Progenitor cell of endocrine pancreas (in vitro differentiated cells): ENCODE data around the gene IPO13. TPM values are rescaled to one million over a fixed set of nuclear protein-coding genes. Genes with fewer than 3 reads are reported as not detected.

ENCODE experiments used
- DNase-seq: peaks from one replicate; pipeline ENCODE4 v3.0.0; 2021; ENCODE audit warnings: low spot score; ENCODE audit not compliant: unreplicated experiment
- H3K27ac Mint-ChIP-seq: 2 replicates; pipeline ENCODE4 v1.8.0; 2021; ENCODE audit warnings: mild to moderate bottlenecking, moderate library complexity, mixed read lengths
- H3K27me3 Mint-ChIP-seq: 2 replicates; pipeline ENCODE4 v1.8.0; 2021; ENCODE audit warnings: mixed read lengths
- H3K36me3 Mint-ChIP-seq: 2 replicates; pipeline ENCODE4 v1.8.0; 2022; ENCODE audit warnings: mixed read lengths; ENCODE audit not compliant: insufficient read depth
- H3K4me1 Mint-ChIP-seq: 2 replicates; pipeline ENCODE4 v1.8.0; 2021; ENCODE audit warnings: low read depth, mixed read lengths
- H3K4me3 Mint-ChIP-seq: 2 replicates; pipeline ENCODE4 v1.8.0; 2021; ENCODE audit warnings: low read depth, mild to moderate bottlenecking, moderate library complexity, mixed read lengths
- H3K9me3 Mint-ChIP-seq: 2 replicates; pipeline ENCODE4 v1.8.0; 2021; ENCODE audit warnings: low read depth, mixed read lengths
- total RNA-seq: library from RNA; stranded (reverse); gene quantifications from 2 replicates; pipeline ENCODE4 v1.2.1, GENCODE V29; 2021
- TF ChIP-seq, protein P1 (sequence below): fragments of 200-600 bp; sonication (generic); IDR thresholded peaks from one replicate; pipeline ENCODE4 v1.5.0; 2021; ENCODE audit warnings: antibody characterized with exemption, mild to moderate bottlenecking; ENCODE audit not compliant: unreplicated experiment

The IPO13 gene
- total RNA-seq, 1 donor from 2014 or later, result 34.6 TPM

DNA sequence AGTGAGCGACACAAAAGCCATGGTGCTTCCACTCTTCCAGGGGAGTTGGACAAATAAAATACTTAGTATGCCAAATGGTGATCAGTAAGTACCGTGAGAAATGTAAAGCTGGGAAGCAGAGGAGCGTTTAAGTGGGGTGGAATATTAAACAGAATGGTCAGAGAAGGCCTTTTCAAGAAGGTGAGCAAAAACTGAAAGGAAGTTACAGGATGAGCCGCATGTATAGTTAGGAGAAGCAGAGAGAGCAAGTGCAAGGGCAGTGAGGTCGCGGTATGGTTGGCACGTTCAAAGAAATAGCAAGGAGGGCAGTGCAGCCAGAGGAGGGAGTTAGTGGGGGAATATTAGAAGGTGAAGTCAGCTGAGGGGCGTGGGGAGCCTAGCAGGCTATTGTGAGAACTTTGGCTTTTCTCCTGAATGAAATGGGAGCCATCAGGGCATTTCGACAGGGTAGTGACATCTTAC is 27.3 kb downstream of the IPO13 start:
- H3K4me1 Mint-ChIP-seq, result peaks cover 39% of the 10 kb centered on the region
- DNase-seq, result no peak
- peak overlapping the region; percentile 90 for H3K4me3 Mint-ChIP-seq
- no peaks in the 10 kb centered on the region for H3K27me3 Mint-ChIP-seq
- H3K9me3 Mint-ChIP-seq, result no peaks in the 10 kb centered on the region
- peaks cover 8% of the 10 kb centered on the region for H3K36me3 Mint-ChIP-seq
- H3K27ac Mint-ChIP-seq, result peak overlapping the region; percentile 93
- TF ChIP-seq, protein P1, sequence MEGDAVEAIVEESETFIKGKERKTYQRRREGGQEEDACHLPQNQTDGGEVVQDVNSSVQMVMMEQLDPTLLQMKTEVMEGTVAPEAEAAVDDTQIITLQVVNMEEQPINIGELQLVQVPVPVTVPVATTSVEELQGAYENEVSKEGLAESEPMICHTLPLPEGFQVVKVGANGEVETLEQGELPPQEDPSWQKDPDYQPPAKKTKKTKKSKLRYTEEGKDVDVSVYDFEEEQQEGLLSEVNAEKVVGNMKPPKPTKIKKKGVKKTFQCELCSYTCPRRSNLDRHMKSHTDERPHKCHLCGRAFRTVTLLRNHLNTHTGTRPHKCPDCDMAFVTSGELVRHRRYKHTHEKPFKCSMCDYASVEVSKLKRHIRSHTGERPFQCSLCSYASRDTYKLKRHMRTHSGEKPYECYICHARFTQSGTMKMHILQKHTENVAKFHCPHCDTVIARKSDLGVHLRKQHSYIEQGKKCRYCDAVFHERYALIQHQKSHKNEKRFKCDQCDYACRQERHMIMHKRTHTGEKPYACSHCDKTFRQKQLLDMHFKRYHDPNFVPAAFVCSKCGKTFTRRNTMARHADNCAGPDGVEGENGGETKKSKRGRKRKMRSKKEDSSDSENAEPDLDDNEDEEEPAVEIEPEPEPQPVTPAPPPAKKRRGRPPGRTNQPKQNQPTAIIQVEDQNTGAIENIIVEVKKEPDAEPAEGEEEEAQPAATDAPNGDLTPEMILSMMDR, result no peak

DNA sequence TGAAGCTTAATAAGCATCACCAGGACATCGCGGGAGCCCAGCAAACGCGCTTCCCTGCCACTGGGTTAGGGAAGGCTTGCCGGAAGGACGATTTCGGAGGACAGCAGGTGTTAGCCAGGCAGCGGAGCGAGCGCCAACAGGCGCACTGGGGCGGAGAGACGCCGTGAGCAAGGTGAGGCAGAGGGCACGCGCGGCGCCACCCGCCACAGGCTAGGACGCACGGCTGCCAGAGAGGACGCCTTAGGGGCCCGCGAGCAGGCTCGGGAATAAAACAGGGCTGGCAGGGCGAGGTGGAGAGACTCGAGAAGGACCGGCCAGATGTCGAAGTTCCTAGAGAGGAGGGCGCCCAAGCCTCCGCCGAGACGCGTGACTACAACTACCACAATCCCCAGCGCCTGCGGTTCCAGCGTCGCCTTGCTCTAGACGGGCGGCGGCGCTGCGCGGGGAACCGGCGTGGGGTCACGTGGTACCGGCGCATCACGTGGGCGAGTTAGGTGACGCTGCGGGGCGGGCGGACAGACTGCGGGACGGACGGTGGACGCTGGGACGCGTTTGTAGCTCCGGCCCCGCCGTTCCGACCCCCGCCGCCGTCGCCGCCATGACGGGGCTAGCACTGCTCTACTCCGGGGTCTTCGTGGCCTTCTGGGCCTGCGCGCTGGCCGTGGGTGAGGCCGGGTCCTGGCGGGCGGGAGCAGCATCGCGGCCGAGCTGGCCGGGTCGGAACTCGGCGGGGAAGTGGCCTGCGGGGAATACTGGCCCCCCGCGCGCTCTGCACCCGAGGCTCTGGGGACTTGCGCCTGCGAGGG is 27.9 kb downstream of the IPO13 start, which contains the start of gene ATP6V0B:
Gene ATP6V0B (plus strand): TSS at position 518 of the 806 bp plus-strand sequence. CDS start 81 bp downstream, at position 599.
- peak; percentile 84 for DNase-seq
- H3K27ac Mint-ChIP-seq, result peak within 1 kb of the TSS; percentile 94
- TF ChIP-seq, protein P1, result no peak
- peak within 1 kb of the TSS; percentile 90 for H3K4me3 Mint-ChIP-seq
- peaks cover 37% of the 10 kb centered on the region for H3K4me1 Mint-ChIP-seq
- H3K9me3 Mint-ChIP-seq, result no peaks in the 10 kb centered on the region
- H3K27me3 Mint-ChIP-seq, result no peaks in the 10 kb centered on the region
- peaks cover 8% of the 10 kb centered on the region for H3K36me3 Mint-ChIP-seq

DNA sequence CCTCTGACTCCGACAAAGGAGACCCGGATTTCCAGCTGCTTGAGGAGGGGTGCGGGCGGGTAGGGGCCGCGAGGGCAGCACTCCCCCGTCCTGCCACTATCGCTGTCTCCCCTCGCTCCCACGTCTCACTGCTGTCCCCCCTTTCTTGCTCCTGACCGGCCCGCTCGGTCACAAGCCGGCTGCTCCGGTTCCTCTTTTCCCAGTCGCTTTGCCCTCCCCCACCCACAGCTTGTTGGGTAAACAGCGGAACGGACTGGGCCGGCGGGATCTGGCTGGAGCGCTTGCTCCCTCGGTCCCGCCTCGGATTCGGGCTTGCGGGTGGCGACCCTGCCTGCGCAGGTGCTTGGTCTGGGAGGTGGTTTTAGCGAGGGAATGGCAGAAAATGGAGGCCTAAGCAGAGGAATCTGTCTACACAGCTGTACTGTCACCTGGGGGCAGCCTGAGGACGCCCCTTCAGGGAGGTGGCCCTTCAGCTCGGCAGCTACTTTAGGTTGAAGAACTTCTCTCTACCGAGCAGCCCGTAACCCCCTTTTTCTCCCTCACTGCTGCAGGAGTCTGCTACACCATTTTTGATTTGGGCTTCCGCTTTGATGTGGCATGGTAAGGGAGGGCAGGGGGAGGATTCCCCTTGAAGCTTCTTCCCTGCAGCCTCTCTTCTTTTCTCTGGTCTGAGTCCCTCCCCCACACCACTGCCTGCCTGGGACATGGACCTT is 28.7 kb downstream of the IPO13 start:
- no peak for DNase-seq

DNA sequence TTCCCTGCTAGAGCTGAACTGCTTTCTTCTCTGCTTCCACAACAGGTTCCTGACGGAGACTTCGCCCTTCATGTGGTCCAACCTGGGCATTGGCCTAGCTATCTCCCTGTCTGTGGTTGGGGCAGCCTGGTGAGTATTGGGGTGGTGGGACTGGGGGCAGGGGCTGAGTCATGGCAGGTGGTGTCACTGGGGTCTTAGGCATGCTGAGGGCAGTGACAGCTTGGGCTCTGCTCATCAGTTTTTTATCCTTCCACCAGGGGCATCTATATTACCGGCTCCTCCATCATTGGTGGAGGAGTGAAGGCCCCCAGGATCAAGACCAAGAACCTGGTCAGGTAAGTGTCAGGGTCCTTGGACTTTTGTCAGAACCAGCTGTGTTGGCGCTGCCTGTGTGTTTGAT is 29.3 kb downstream of the IPO13 start:
- peak overlapping the region; percentile 90 for H3K4me3 Mint-ChIP-seq
- peaks cover 8% of the 10 kb centered on the region for H3K36me3 Mint-ChIP-seq
- TF ChIP-seq, protein P1, result no peak
- H3K27ac Mint-ChIP-seq, result peak overlapping the region; percentile 83
- DNase-seq, result no peak
- peaks cover 36% of the 10 kb centered on the region for H3K4me1 Mint-ChIP-seq
- H3K27me3 Mint-ChIP-seq, result no peaks in the 10 kb centered on the region
- no peaks in the 10 kb centered on the region for H3K9me3 Mint-ChIP-seq

More for the DNA sequence above, 28.7 kb downstream of the IPO13 start:
- H3K27me3 Mint-ChIP-seq, result no peaks in the 10 kb centered on the region
- no peaks in the 10 kb centered on the region for H3K9me3 Mint-ChIP-seq
- peak overlapping the region; percentile 94 for H3K27ac Mint-ChIP-seq
- H3K4me3 Mint-ChIP-seq, result peak overlapping the region; percentile 90
- H3K36me3 Mint-ChIP-seq, result peaks cover 8% of the 10 kb centered on the region
- H3K4me1 Mint-ChIP-seq, result peaks cover 36% of the 10 kb centered on the region
- TF ChIP-seq, protein P1, result no peak

DNA sequence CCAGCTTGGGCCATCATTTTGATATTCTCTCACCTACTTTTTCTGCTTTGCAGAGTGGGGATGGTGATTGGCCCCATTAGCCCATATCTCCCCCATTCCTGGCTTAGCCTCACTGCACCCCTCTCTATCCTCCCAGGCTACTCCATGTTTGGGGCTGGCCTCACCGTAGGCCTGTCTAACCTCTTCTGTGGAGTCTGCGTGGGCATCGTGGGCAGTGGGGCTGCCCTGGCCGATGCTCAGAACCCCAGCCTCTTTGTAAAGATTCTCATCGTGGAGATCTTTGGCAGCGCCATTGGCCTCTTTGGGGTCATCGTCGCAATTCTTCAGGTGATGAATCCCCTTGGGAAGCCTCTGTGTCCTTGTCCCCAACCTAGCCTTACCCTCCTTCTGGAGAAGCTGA is 30.1 kb downstream of the IPO13 start:
- TF ChIP-seq, protein P1, result no peak

More for the DNA sequence above, 30.1 kb downstream of the IPO13 start:
- Mint-ChIP-seq H3K27me3 (no peaks in the 10 kb centered on the region), H3K4me3 (peak overlapping the region; percentile 90), H3K9me3 (no peaks in the 10 kb centered on the region), H3K4me1 (peaks cover 36% of the 10 kb centered on the region), H3K27ac (no peak overlapping the region), H3K36me3 (peaks cover 8% of the 10 kb centered on the region)
- DNase-seq, result no peak
